HEK293 (cell line): Measurements from ENCODE around the gene SPATA2L.

Experiments
- ZNF354C ChIP-seq: fragments of 450-650 bp; formaldehyde crosslinking; IDR thresholded peaks from 2 replicates; pipeline ENCODE4 v1.5.1; 2016; ENCODE audit warnings: missing biosample characterization, missing genetic modification characterization, low read depth, borderline replicate concordance
- ZNF792 ChIP-seq: fragments of 450-650 bp; formaldehyde crosslinking; IDR thresholded peaks from 2 replicates; pipeline ENCODE4 v1.5.1; 2016; ENCODE audit warnings: missing biosample characterization, missing genetic modification characterization
- TF ChIP-seq, protein P1 (sequence below): fragments of 450-650 bp; formaldehyde crosslinking; IDR thresholded peaks from 2 replicates; pipeline ENCODE4 v1.5.1; 2016; ENCODE audit warnings: missing biosample characterization, missing genetic modification characterization

DNA sequence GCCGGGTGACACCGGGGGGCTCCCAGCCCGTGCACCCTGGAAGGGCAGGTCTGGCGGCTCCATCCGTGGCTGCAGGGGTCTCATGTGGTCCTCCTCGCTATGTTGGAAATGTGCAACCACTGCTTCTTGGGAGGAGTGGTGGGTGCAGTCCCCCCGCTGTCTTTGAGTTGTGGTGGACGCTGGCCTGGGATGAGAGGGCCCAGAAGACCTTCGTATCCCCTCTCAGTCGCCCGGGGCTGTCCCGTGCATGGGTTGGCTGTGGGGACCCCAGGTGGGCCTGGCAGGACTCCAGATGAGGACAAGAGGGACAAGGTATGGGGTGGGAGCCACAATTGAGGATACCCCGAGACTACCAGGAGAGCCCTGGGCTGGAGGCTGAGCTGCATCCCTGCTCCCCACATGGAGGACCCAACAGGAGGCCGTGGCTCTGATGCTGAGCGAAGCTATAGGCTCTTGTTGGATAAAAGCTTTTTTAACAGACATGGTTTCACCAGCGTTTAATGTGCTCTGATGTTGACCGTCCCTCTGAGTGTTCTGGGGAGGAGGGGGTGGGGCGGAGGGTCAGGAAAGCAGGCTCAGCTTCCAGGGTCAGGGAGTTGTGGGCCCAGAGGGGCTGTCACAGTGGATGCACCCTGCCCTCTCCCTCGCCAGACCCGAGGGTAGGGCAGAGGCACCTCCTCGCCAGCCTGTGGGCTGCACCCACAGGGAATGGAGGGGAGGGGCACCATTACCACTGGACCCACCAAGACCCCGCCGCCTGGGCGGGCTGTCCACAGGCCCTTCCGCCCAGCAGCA lies 5.4 kb downstream of the SPATA2L start:
- TF ChIP-seq ZNF354C (no peak), ZNF792 (tag by site-specific recombination) (no peak)
- TF ChIP-seq, protein P1, sequence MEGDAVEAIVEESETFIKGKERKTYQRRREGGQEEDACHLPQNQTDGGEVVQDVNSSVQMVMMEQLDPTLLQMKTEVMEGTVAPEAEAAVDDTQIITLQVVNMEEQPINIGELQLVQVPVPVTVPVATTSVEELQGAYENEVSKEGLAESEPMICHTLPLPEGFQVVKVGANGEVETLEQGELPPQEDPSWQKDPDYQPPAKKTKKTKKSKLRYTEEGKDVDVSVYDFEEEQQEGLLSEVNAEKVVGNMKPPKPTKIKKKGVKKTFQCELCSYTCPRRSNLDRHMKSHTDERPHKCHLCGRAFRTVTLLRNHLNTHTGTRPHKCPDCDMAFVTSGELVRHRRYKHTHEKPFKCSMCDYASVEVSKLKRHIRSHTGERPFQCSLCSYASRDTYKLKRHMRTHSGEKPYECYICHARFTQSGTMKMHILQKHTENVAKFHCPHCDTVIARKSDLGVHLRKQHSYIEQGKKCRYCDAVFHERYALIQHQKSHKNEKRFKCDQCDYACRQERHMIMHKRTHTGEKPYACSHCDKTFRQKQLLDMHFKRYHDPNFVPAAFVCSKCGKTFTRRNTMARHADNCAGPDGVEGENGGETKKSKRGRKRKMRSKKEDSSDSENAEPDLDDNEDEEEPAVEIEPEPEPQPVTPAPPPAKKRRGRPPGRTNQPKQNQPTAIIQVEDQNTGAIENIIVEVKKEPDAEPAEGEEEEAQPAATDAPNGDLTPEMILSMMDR (tag by site-specific recombination) = no peak
